Natural killer cell (primary cell): ENCODE results near the gene SGF29. TPM values are rescaled to one million over a fixed set of nuclear protein-coding genes. Genes with fewer than 3 reads are reported as not detected.

Source experiments
- ATAC-seq, 3 donors: fragments of 150-1000 bp in 2 of 3; fragments of 200-7000 bp in 1 of 3; cut with Tn5 transposase; 1 replicate in 1 of 3; 2 replicates in 2 of 3; pipeline ENCODE4 v1.10.0; 2021; ENCODE audit warnings: mild to moderate bottlenecking in 2 of 3, moderate library complexity in 2 of 3
- DNase-seq, 2 donors: peaks; one replicate each; pipeline versions ENCODE4 v3.0.0 to v3.0.0-alpha.2; 2013 to 2021; ENCODE audit warnings: mixed read lengths in 1 of 2
- H3K27ac ChIP-seq: one replicate; pipeline ENCODE4 v1.5.1; 2013; ENCODE audit warnings: mild to moderate bottlenecking, low read length
- H3K27me3 ChIP-seq: one replicate; pipeline ENCODE4 v1.6.1; 2013; ENCODE audit warnings: low read length; ENCODE audit not compliant: control insufficient read depth, insufficient read depth
- H3K36me3 ChIP-seq: one replicate; pipeline ENCODE4 v1.6.1; 2013; ENCODE audit warnings: low read length; ENCODE audit not compliant: control insufficient read depth, insufficient read depth
- H3K4me1 ChIP-seq: one replicate; pipeline ENCODE4 v1.6.1; 2013; ENCODE audit warnings: low read length; ENCODE audit not compliant: control insufficient read depth, insufficient read depth
- H3K4me3 ChIP-seq: one replicate; pipeline ENCODE4 v1.5.1; 2013; ENCODE audit warnings: low read length
- H3K9me3 ChIP-seq: one replicate; pipeline ENCODE4 v1.6.1; 2013; ENCODE audit warnings: low read length; ENCODE audit not compliant: control insufficient read depth, insufficient read depth
- H3K27ac Mint-ChIP-seq, 2 donors: one replicate each; pipeline ENCODE4 v1.8.0; 2022; ENCODE audit warnings: mild to moderate bottlenecking in 2 of 2, mixed read lengths in 2 of 2, moderate library complexity in 1 of 2
- H3K27me3 Mint-ChIP-seq, 2 donors: one replicate each; pipeline ENCODE4 v1.8.0; 2022; ENCODE audit warnings: low read depth in 2 of 2, mixed read lengths in 2 of 2
- H3K36me3 Mint-ChIP-seq: one replicate; pipeline ENCODE4 v1.8.0; 2022; ENCODE audit warnings: mixed read lengths
- H3K4me1 Mint-ChIP-seq, 2 donors: one replicate each; pipeline ENCODE4 v1.8.0; 2022; ENCODE audit warnings: mixed read lengths in 2 of 2
- H3K4me3 Mint-ChIP-seq: one replicate; pipeline ENCODE4 v1.8.0; 2022; ENCODE audit warnings: mild to moderate bottlenecking, moderate library complexity, mixed read lengths
- H3K9me3 Mint-ChIP-seq, 2 donors: one replicate each; pipeline ENCODE4 v1.8.0; 2022; ENCODE audit warnings: mixed read lengths in 2 of 2
- CTCF ChIP-seq: fragments of 200-600 bp; IDR thresholded peaks from one replicate; pipeline ENCODE4 v1.8.0; 2022; ENCODE audit warnings: antibody characterized with exemption
- WGBS: methylation state at CpG from one replicate; pipeline ENCODE4 v1.1.7; 2013; ENCODE audit warnings: missing lambda C conversion rate; ENCODE audit not compliant: insufficient coverage; 5-methylcytosine and 5-hydroxymethylcytosine counted together
- intact Hi-C: fragments of 100-400 bp; cut with micrococcal nuclease; formaldehyde crosslinking; loops from one replicate; pipeline ENCODE4 v1.14.2; 2022
- total RNA-seq, 4 donors: library from RNA; stranded (reverse); fragments of 120-200 nt in 1 of 4; gene quantifications; one replicate each; pipeline versions ENCODE4 v1.2.3 to v1.2.4, GENCODE V29; 2013 to 2022

Gene SGF29
- total RNA-seq, 3 donors from 2014 or later (not counting 1 experiment from before 2014, with no cell fraction given) = 31.6 to 45.1 (median 43.1) TPM

- no peaks in the 10 kb centered on the region for H3K27me3 Mint-ChIP-seq
- H3K27me3 ChIP-seq = no peaks in the 10 kb centered on the region
- 89% methylated on average over 15 of the region's 15 CpGs for WGBS
- H3K4me3 ChIP-seq = peak overlapping the region; percentile 83
- peaks cover 19% of the 10 kb centered on the region for H3K36me3 ChIP-seq
- no peak for DNase-seq
- peak overlapping the region; percentile 24 for H3K27ac ChIP-seq
- H3K4me1 Mint-ChIP-seq = peaks cover 8 to 25% of the 10 kb centered on the region in 2 donors
- no peaks in the 10 kb centered on the region for H3K9me3 Mint-ChIP-seq
- no peaks in the 10 kb centered on the region for H3K9me3 ChIP-seq
- peak overlapping the region; percentile 69 for H3K4me3 Mint-ChIP-seq
- H3K36me3 Mint-ChIP-seq = no peaks in the 10 kb centered on the region
- no peak for TF ChIP-seq CTCF
- peaks cover 14% of the 10 kb centered on the region for H3K4me1 ChIP-seq
- peak overlapping the region; percentile 91 to 94 for H3K27ac Mint-ChIP-seq
- no peak for ATAC-seq
- intact Hi-C loops = loop anchor here (5.0 kb wide), 1 partner anchor 278 kb away; no protein-coding TSS in a partner anchor
These were observed 1.1 kb downstream of the SGF29 start for GRCh38 chr16:28554634-28555423.

- Histone ChIP-seq H3K4me1 (peaks cover 14% of the 10 kb centered on the region), H3K36me3 (peaks cover 19% of the 10 kb centered on the region), H3K4me3 (no peak overlapping the region), H3K27ac (no peak overlapping the region), H3K27me3 (no peaks in the 10 kb centered on the region), H3K9me3 (no peaks in the 10 kb centered on the region)
- Mint-ChIP-seq H3K4me1 (peaks cover 8 to 25% of the 10 kb centered on the region in 2 donors), H3K4me3 (peak overlapping the region; percentile 42), H3K27me3 (no peaks in the 10 kb centered on the region), H3K36me3 (no peaks in the 10 kb centered on the region), H3K27ac (peak overlapping the region in 1 of 2 donors; percentile 29), H3K9me3 (no peaks in the 10 kb centered on the region)
- WGBS = 73% methylated on average over 2 of the region's 2 CpGs
- intact Hi-C loops = no loop called here
- ATAC-seq (no peak), DNase-seq (peak in 1 of 2 donors; percentile 29)
- no peak for TF ChIP-seq CTCF
These were observed 1.8 kb downstream of the SGF29 start for GRCh38 chr16:28555561-28555960.

- ATAC-seq (no peak), DNase-seq (no peak)
- Histone ChIP-seq H3K27me3 (no peaks in the 10 kb centered on the region), H3K36me3 (peaks cover 19% of the 10 kb centered on the region), H3K4me3 (no peak overlapping the region), H3K27ac (no peak overlapping the region), H3K9me3 (no peaks in the 10 kb centered on the region), H3K4me1 (peaks cover 14% of the 10 kb centered on the region)
- peaks cover 8 to 25% of the 10 kb centered on the region in 2 donors for H3K4me1 Mint-ChIP-seq
- H3K9me3 Mint-ChIP-seq = no peaks in the 10 kb centered on the region
- intact Hi-C loops = no loop called here
- no peak for TF ChIP-seq CTCF
- 100% methylated on average over 2 of the region's 2 CpGs for WGBS
- no peak overlapping the region for H3K4me3 Mint-ChIP-seq
- H3K27me3 Mint-ChIP-seq = no peaks in the 10 kb centered on the region
- no peak overlapping the region for H3K27ac Mint-ChIP-seq
- no peaks in the 10 kb centered on the region for H3K36me3 Mint-ChIP-seq
These were observed 3.2 kb downstream of the SGF29 start for GRCh38 chr16:28556914-28557320.
